HG03521 (cell line): Measurements from ENCODE around the gene XKR3.
"Not testable (repeated sequence)": the region's sequence is repeated elsewhere in the genome, so short reads cannot be mapped to it uniquely, and the experiment has no call there.

Experiments used
- ATAC-seq: cut with Tn5 transposase; IDR thresholded peaks from one replicate; pipeline ENCODE4 v1.9.1; 2021; ENCODE audit warnings: mild to moderate bottlenecking, moderate library complexity; ENCODE audit not compliant: unreplicated experiment

XKR3 gene

GRCh38 chr22:16824716-16825687 lies at the start of gene XKR3:
Gene XKR3, minus strand, starts transcription at chr22:16825411. Its CDS starts 17,338 bp downstream, at chr22:16808073.
- no peak for ATAC-seq

GRCh38 chr22:16869640-16870039 lies 44.4 kb upstream of the XKR3 start:
- ATAC-seq = not testable (repeated sequence)

- ATAC-seq = no peak
These were observed 41.0 kb upstream of the XKR3 start for GRCh38 chr22:16866167-16866566.

GRCh38 chr22:16856851-16857250 lies 31.6 kb upstream of the XKR3 start:
- ATAC-seq = not testable (repeated sequence)

GRCh38 chr22:16854631-16855030 lies 29.4 kb upstream of the XKR3 start:
- no peak for ATAC-seq

- ATAC-seq = not testable (repeated sequence)
These were observed 26.2 kb upstream of the XKR3 start for GRCh38 chr22:16851268-16851996.

- ATAC-seq = no peak
These were observed 22.1 kb upstream of the XKR3 start for GRCh38 chr22:16847271-16847670.

GRCh38 chr22:16845881-16846280 lies 20.7 kb upstream of the XKR3 start:
- ATAC-seq = no peak

- ATAC-seq = no peak
These were observed 20.3 kb upstream of the XKR3 start for GRCh38 chr22:16845465-16845864.

- ATAC-seq = no peak
These were observed 19.3 kb upstream of the XKR3 start for GRCh38 chr22:16844529-16844928.

GRCh38 chr22:16838073-16838472 lies 12.9 kb upstream of the XKR3 start:
- no peak for ATAC-seq

GRCh38 chr22:16834971-16835370 lies 9.8 kb upstream of the XKR3 start:
- ATAC-seq = no peak

- ATAC-seq = no peak
These were observed 6.0 kb upstream of the XKR3 start for GRCh38 chr22:16831257-16831656.

- no peak for ATAC-seq
These were observed 4.8 kb upstream of the XKR3 start for GRCh38 chr22:16829985-16830384.

GRCh38 chr22:16828876-16829275 lies 3.7 kb upstream of the XKR3 start:
- ATAC-seq = no peak

GRCh38 chr22:16827506-16827905 lies 2.3 kb upstream of the XKR3 start:
- ATAC-seq = no peak

GRCh38 chr22:16819249-16819648 lies 6.0 kb downstream of the XKR3 start:
- ATAC-seq = no peak

GRCh38 chr22:16818538-16818937 lies 6.7 kb downstream of the XKR3 start:
- no peak for ATAC-seq

- ATAC-seq = no peak
These were observed 10.1 kb downstream of the XKR3 start for GRCh38 chr22:16815073-16815472.

- no peak for ATAC-seq
These were observed 14.9 kb downstream of the XKR3 start for GRCh38 chr22:16810188-16810802.

- ATAC-seq = no peak
These were observed 16.5 kb downstream of the XKR3 start for GRCh38 chr22:16808744-16809143.
